GM18868 (cell line): ENCODE data around the gene NDUFB4.

ENCODE experiments used
- ATAC-seq: cut with Tn5 transposase; IDR thresholded peaks from one replicate; pipeline ENCODE4 v1.9.1; 2021; ENCODE audit warnings: mild to moderate bottlenecking, moderate library complexity; ENCODE audit not compliant: unreplicated experiment

NDUFB4 gene

DNA sequence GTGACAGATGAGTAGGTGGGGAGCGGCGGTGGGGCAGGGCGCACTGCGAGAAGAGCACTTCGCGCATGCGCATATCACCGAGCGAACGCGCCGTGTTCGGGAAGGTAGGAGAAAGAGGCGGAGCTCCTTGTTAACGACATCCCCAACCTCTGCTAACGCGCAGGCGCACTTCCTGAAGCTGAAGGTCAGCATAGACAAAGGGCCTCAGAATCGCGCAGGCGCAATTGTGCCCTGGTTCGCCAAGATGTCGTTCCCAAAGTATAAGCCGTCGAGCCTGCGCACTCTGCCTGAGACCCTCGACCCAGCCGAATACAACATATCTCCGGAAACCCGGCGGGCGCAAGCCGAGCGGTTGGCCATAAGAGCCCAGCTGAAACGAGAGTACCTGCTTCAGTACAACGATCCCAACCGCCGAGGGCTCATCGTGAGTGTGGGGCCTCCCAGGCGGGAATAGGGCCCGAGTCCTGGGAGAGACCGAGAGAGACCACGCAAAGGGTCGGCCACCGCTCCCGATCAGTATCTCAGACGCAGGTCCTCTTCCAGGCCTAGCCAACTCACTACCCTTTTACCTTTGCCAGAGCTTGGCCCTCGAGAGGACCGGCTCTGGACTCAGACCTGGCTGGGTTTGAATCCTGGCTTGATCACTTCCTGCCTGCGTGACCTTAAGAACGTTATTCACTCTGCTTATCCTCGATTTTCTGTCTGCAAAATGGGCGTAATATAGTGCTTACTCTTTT lies at the start of gene NDUFB4:
TSS of gene NDUFB4 (plus strand) at position 221 of the 737 bp plus-strand sequence. CDS start at position 245, 24 bp downstream.
- peak; percentile 88 for ATAC-seq

- ATAC-seq = no peak
Observed at GRCh38 chr3:120550546-120550945, 45.6 kb upstream of the NDUFB4 start.

GRCh38 chr3:120552184-120553172 lies 43.7 kb upstream of the NDUFB4 start:
- ATAC-seq = no peak

- no peak for ATAC-seq
Observed at GRCh38 chr3:120554812-120555606, 41.1 kb upstream of the NDUFB4 start.

- no peak for ATAC-seq
Observed at GRCh38 chr3:120555657-120556509, 40.3 kb upstream of the NDUFB4 start.

GRCh38 chr3:120557115-120557514 lies 39.0 kb upstream of the NDUFB4 start:
- ATAC-seq = no peak

DNA sequence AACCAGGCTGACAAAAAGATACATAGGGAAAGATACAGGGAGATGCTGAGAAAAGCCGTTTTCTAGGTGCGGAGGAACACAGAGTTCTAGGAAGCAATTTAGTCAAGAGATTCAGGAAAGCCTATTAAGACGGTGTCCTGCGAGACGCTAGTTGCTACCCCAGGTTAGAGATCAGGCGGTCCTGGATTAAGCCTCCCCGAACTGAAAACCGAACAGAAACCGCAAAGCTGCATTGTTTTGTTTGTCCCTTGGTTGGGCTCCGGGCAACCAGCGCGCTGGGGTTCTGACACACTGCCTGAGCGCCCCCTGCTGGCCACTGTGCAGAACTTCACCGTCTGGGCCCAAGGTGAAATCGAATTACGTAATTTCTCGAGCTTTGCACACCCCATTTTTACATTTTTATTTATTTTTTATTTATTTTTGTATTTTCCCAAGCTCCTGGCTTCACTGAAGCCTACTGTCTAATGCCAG lies 37.3 kb upstream of the NDUFB4 start:
- ATAC-seq = peak; percentile 85

GRCh38 chr3:120559242-120560061 lies 36.7 kb upstream of the NDUFB4 start:
- peak; percentile 24 for ATAC-seq

GRCh38 chr3:120560304-120561250 lies 35.6 kb upstream of the NDUFB4 start:
- ATAC-seq = no peak

DNA sequence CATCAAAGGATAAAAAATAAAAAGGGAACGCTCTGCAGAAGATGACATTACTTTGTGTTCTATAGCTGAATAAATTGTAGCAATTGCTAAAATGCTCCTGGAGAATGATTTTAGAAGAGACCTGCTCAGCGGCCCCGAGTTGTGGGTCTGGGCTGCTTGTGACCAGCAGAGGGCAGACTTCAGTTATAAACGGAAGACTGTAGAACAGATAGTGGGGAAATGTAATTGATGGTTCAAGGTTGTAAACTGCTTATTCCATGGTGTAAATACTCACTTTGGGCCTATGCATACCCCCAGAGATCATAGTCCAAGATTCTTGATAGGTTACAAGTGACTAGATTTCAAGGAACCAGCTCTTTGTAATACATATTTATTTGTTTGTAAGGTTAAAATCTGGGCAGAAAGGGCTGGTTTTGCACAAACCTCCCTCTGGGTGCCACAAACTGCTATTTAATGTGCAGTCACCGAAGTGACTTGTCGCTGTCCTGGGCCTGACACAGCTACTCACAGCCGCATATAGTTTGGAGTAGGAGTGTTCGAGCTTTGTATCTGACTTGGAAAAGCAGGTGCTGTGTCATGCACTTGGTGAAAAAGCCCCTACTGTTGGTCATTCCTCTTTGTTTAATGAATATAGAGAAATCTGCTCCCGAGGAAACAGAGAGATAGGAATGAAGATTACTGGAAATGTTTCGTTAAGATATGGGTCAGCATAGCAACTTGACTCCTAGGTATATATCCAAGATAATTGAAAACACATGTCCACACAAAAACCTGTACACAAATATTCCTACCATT lies 34.7 kb upstream of the NDUFB4 start:
- peak; percentile 59 for ATAC-seq

- ATAC-seq = no peak
Observed at GRCh38 chr3:120563356-120564022, 32.6 kb upstream of the NDUFB4 start.

- no peak for ATAC-seq
Observed at GRCh38 chr3:120566243-120566975, 29.7 kb upstream of the NDUFB4 start.

- ATAC-seq = peak; percentile 72
Observed at GRCh38 chr3:120567370-120568201, 28.6 kb upstream of the NDUFB4 start.

DNA sequence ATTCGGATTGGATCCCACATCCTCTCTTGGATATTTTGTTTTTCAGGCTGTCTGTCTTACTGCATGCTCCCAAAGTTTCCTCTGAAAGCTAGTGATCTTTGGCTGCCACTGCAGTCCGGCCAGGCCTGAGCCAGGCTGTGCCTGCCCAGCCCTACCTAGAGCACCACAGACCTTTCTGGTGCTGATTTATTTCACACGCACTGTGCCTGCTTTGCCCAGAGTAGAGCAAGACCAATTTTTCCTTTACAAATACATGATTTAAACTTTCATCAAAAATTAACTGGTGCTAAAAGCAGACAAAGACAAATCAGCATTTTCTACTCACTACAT lies 28.0 kb upstream of the NDUFB4 start:
- no peak for ATAC-seq

- ATAC-seq = no peak
Observed at GRCh38 chr3:120568598-120568997, 27.5 kb upstream of the NDUFB4 start.
